ENCODE results near the gene PLOD1.

The PLOD1 gene

GRCh38 chr1:11919621-11920020 is 14.9 kb upstream of the PLOD1 start:
- Histone ChIP-seq H3K9ac (ENCODE audit: low read length) (no peak overlapping the region), H3K23ac (ENCODE audit: low read length in 2 of 2) (no peak overlapping the region), H3K79me1 (replicated peaks; ENCODE audit: low read length, poor library complexity, severe bottlenecking) (peaks cover 28% of the 10 kb centered on the region), H3K27ac (ENCODE audit: low read length, poor library complexity, severe bottlenecking) (no peak overlapping the region), H4K91ac (ENCODE audit: low read length) (no peak overlapping the region), H3K18ac (ENCODE audit: low read depth in 1 of 2, low read length in 2 of 2) (no peak overlapping the region), H2AK5ac (ENCODE audit: low read length, severe bottlenecking) (no peak overlapping the region), H3K36me3 (ENCODE audit: control insufficient read depth in 1 of 2, insufficient read depth in 2 of 2, low read depth in 1 of 2, low read length in 2 of 2) (peaks cover 42 to 51% of the 10 kb centered on the region in 2 experiments), H3K9me3 (ENCODE audit: control insufficient read depth, low read length) (no peaks in the 10 kb centered on the region), H2BK5ac (ENCODE audit: low read depth, low read length, poor library complexity, severe bottlenecking) (no peak overlapping the region), H2BK120ac (ENCODE audit: low read depth, low read length) (no peak overlapping the region), H2AFZ (ENCODE audit: low read depth, low read length) (no peak overlapping the region), H3K4ac (ENCODE audit: low read depth in 1 of 2, low read length in 2 of 2) (no peak overlapping the region), H3K4me3 (ENCODE audit: insufficient read depth in 1 of 2, low read depth in 1 of 2, low read length in 2 of 2) (no peak overlapping the region), H2BK12ac (ENCODE audit: low read length in 2 of 2) (no peak overlapping the region), H3K14ac (ENCODE audit: low read length in 2 of 2) (no peak overlapping the region), H3K27me3 (ENCODE audit: control insufficient read depth in 1 of 2, insufficient read depth in 1 of 2, low read length in 2 of 2) (no peaks in the 10 kb centered on the region), H4K8ac (ENCODE audit: low read length) (no peak overlapping the region), H3K4me2 (ENCODE audit: low read length, poor library complexity, severe bottlenecking) (no peak overlapping the region), H2BK15ac (ENCODE audit: low read depth, poor library complexity, severe bottlenecking) (no peak overlapping the region), H3K4me1 (ENCODE audit: control insufficient read depth, insufficient read depth, low read depth, low read length) (peaks cover 23% of the 10 kb centered on the region)
- DNase-seq: no peak
- WGBS: 91% methylated on average over 10 of the region's 11 CpGs

- no peak overlapping the region for H2AK5ac ChIP-seq (ENCODE audit: low read length, severe bottlenecking)
- no peaks in the 10 kb centered on the region for H3K27me3 ChIP-seq (ENCODE audit: control insufficient read depth in 1 of 2, insufficient read depth in 1 of 2, low read length in 2 of 2)
- H2BK120ac ChIP-seq (ENCODE audit: low read depth, low read length): no peak overlapping the region
- H4K8ac ChIP-seq (ENCODE audit: low read length): no peak overlapping the region
- no peak overlapping the region for H3K27ac ChIP-seq (ENCODE audit: low read length, poor library complexity, severe bottlenecking)
- no peak overlapping the region for H3K23ac ChIP-seq (ENCODE audit: low read length in 2 of 2)
- no peak overlapping the region for H2AFZ ChIP-seq (ENCODE audit: low read depth, low read length)
- peaks cover 42 to 51% of the 10 kb centered on the region in 2 experiments for H3K36me3 ChIP-seq (ENCODE audit: control insufficient read depth in 1 of 2, insufficient read depth in 2 of 2, low read depth in 1 of 2, low read length in 2 of 2)
- H3K18ac ChIP-seq (ENCODE audit: low read depth in 1 of 2, low read length in 2 of 2): no peak overlapping the region
- H4K91ac ChIP-seq (ENCODE audit: low read length): no peak overlapping the region
- no peak overlapping the region for H2BK12ac ChIP-seq (ENCODE audit: low read length in 2 of 2)
- H3K9ac ChIP-seq (ENCODE audit: low read length): no peak overlapping the region
- WGBS: 97% methylated on average over 12 of the region's 12 CpGs
- no peak overlapping the region for H3K4me2 ChIP-seq (ENCODE audit: low read length, poor library complexity, severe bottlenecking)
- no peaks in the 10 kb centered on the region for H3K9me3 ChIP-seq (ENCODE audit: control insufficient read depth, low read length)
- no peak for DNase-seq
- peaks cover 30% of the 10 kb centered on the region for H3K79me1 ChIP-seq (replicated peaks; ENCODE audit: low read length, poor library complexity, severe bottlenecking)
- H3K14ac ChIP-seq (ENCODE audit: low read length in 2 of 2): no peak overlapping the region
- H3K4me3 ChIP-seq (ENCODE audit: insufficient read depth in 1 of 2, low read depth in 1 of 2, low read length in 2 of 2): no peak overlapping the region
- no peak overlapping the region for H3K4ac ChIP-seq (ENCODE audit: low read depth in 1 of 2, low read length in 2 of 2)
- peaks cover 28% of the 10 kb centered on the region for H3K4me1 ChIP-seq (ENCODE audit: control insufficient read depth, insufficient read depth, low read depth, low read length)
- H2BK5ac ChIP-seq (ENCODE audit: low read depth, low read length, poor library complexity, severe bottlenecking): no peak overlapping the region
- H2BK15ac ChIP-seq (ENCODE audit: low read depth, poor library complexity, severe bottlenecking): no peak overlapping the region
These were observed 14.1 kb upstream of the PLOD1 start for GRCh38 chr1:11920239-11920903.

- 98% methylated on average over 8 of the region's 9 CpGs for WGBS
- Histone ChIP-seq H2AFZ (ENCODE audit: low read depth, low read length) (no peak overlapping the region), H2BK120ac (ENCODE audit: low read depth, low read length) (no peak overlapping the region)
These were observed 13.5 kb upstream of the PLOD1 start for GRCh38 chr1:11921022-11921421.

GRCh38 chr1:11923069-11923826 is 11.3 kb upstream of the PLOD1 start:
- Histone ChIP-seq H4K91ac (ENCODE audit: low read length) (no peak overlapping the region), H3K14ac (ENCODE audit: low read length in 2 of 2) (no peak overlapping the region), H3K79me1 (replicated peaks; ENCODE audit: low read length, poor library complexity, severe bottlenecking) (peaks cover 19% of the 10 kb centered on the region), H3K4me2 (ENCODE audit: low read length, poor library complexity, severe bottlenecking) (no peak overlapping the region), H3K4ac (ENCODE audit: low read depth in 1 of 2, low read length in 2 of 2) (no peak overlapping the region), H2BK12ac (ENCODE audit: low read length in 2 of 2) (no peak overlapping the region), H3K27ac (ENCODE audit: low read length, poor library complexity, severe bottlenecking) (no peak overlapping the region), H3K4me1 (ENCODE audit: control insufficient read depth, insufficient read depth, low read depth, low read length) (peaks cover 26% of the 10 kb centered on the region), H3K23ac (ENCODE audit: low read length in 2 of 2) (no peak overlapping the region), H3K9me3 (ENCODE audit: control insufficient read depth, low read length) (no peaks in the 10 kb centered on the region), H3K9ac (ENCODE audit: low read length) (no peak overlapping the region), H3K4me3 (ENCODE audit: insufficient read depth in 1 of 2, low read depth in 1 of 2, low read length in 2 of 2) (peak overlapping the region in 1 of 2 experiments; percentile 11), H3K18ac (ENCODE audit: low read depth in 1 of 2, low read length in 2 of 2) (no peak overlapping the region), H3K27me3 (ENCODE audit: control insufficient read depth in 1 of 2, insufficient read depth in 1 of 2, low read length in 2 of 2) (no peaks in the 10 kb centered on the region), H4K8ac (ENCODE audit: low read length) (no peak overlapping the region), H2BK5ac (ENCODE audit: low read depth, low read length, poor library complexity, severe bottlenecking) (no peak overlapping the region), H2BK120ac (ENCODE audit: low read depth, low read length) (no peak overlapping the region), H2AK5ac (ENCODE audit: low read length, severe bottlenecking) (no peak overlapping the region), H3K36me3 (ENCODE audit: control insufficient read depth in 1 of 2, insufficient read depth in 2 of 2, low read depth in 1 of 2, low read length in 2 of 2) (peaks cover 38 to 39% of the 10 kb centered on the region in 2 experiments), H2AFZ (ENCODE audit: low read depth, low read length) (no peak overlapping the region), H2BK15ac (ENCODE audit: low read depth, poor library complexity, severe bottlenecking) (no peak overlapping the region)
- WGBS: 97% methylated on average over 24 of the region's 24 CpGs
- DNase-seq: no peak

More at GRCh38 chr1:11921022-11921421, 13.5 kb upstream of the PLOD1 start:
- H4K8ac ChIP-seq (ENCODE audit: low read length): no peak overlapping the region
- peaks cover 28% of the 10 kb centered on the region for H3K4me1 ChIP-seq (ENCODE audit: control insufficient read depth, insufficient read depth, low read depth, low read length)
- H3K4me3 ChIP-seq (ENCODE audit: insufficient read depth in 1 of 2, low read depth in 1 of 2, low read length in 2 of 2): no peak overlapping the region
- DNase-seq: no peak
- no peaks in the 10 kb centered on the region for H3K9me3 ChIP-seq (ENCODE audit: control insufficient read depth, low read length)
- no peak overlapping the region for H3K9ac ChIP-seq (ENCODE audit: low read length)
- no peak overlapping the region for H3K18ac ChIP-seq (ENCODE audit: low read depth in 1 of 2, low read length in 2 of 2)
- H3K36me3 ChIP-seq (ENCODE audit: control insufficient read depth in 1 of 2, insufficient read depth in 2 of 2, low read depth in 1 of 2, low read length in 2 of 2): peaks cover 42 to 51% of the 10 kb centered on the region in 2 experiments
- H2BK15ac ChIP-seq (ENCODE audit: low read depth, poor library complexity, severe bottlenecking): no peak overlapping the region
- no peak overlapping the region for H3K4ac ChIP-seq (ENCODE audit: low read depth in 1 of 2, low read length in 2 of 2)
- no peak overlapping the region for H3K27ac ChIP-seq (ENCODE audit: low read length, poor library complexity, severe bottlenecking)
- H3K14ac ChIP-seq (ENCODE audit: low read length in 2 of 2): no peak overlapping the region
- H3K4me2 ChIP-seq (ENCODE audit: low read length, poor library complexity, severe bottlenecking): no peak overlapping the region
- peaks cover 30% of the 10 kb centered on the region for H3K79me1 ChIP-seq (replicated peaks; ENCODE audit: low read length, poor library complexity, severe bottlenecking)
- no peak overlapping the region for H2BK5ac ChIP-seq (ENCODE audit: low read depth, low read length, poor library complexity, severe bottlenecking)
- no peak overlapping the region for H2BK12ac ChIP-seq (ENCODE audit: low read length in 2 of 2)
- H2AK5ac ChIP-seq (ENCODE audit: low read length, severe bottlenecking): no peak overlapping the region
- H3K23ac ChIP-seq (ENCODE audit: low read length in 2 of 2): no peak overlapping the region
- H3K27me3 ChIP-seq (ENCODE audit: control insufficient read depth in 1 of 2, insufficient read depth in 1 of 2, low read length in 2 of 2): no peaks in the 10 kb centered on the region
- no peak overlapping the region for H4K91ac ChIP-seq (ENCODE audit: low read length)
